SK-N-SH (cell line): ENCODE data around the gene ZMYM5. TPM values are rescaled to one million over a fixed set of nuclear protein-coding genes. Genes with fewer than 3 reads are reported as not detected.
A peak's percentile ranks its signal among the peaks of the same experiment; 100 is the strongest.

Source experiments
- CTCF ChIA-PET: fragments of 300-600, 350-600 bp; formaldehyde crosslinking; extraction: SDS; loops from one replicate; lab custom pipeline; 2021; lab: Yijun Ruan, JAX
- POLR2A ChIA-PET: fragments of 350-600 bp; sonication (Branson Sonifier 250); formaldehyde crosslinking; extraction: SDS; loops from one replicate; lab custom pipeline; 2020; ENCODE audit warnings: antibody characterized with exemption, inconsistent platforms; lab: Yijun Ruan, JAX
- DNase-seq: peaks from one replicate; pipeline ENCODE4 v3.0.0; 2012
- H2AFZ ChIP-seq: fragments of 200-600 bp; sonication (generic); 2 replicates; pipeline ENCODE4 v1.8.1; 2016; ENCODE audit warnings: antibody characterized with exemption, mild to moderate bottlenecking, low read depth
- H3F3A ChIP-seq: fragments of 200-600 bp; sonication (generic); replicated peaks from 2 replicates; pipeline ENCODE3; 2016; ENCODE audit warnings: antibody characterized with exemption, mild to moderate bottlenecking; ENCODE audit not compliant: insufficient read depth
- H3K27ac ChIP-seq, 2 experiments: fragments of 200-500 bp in 1 of 2; fragments of 200-600 bp in 1 of 2; sonication (Bioruptor generic) in 1 of 2; sonication (generic), shearing (Covaris generic) in 1 of 2; 2 replicates each; pipeline versions ENCODE4 v1.5.1 to v1.6.1; 2014 to 2016; ENCODE audit warnings: low read depth in 2 of 2, inconsistent platforms in 1 of 2, low read length in 1 of 2, mild to moderate bottlenecking in 1 of 2, mixed read lengths in 1 of 2
- H3K27me3 ChIP-seq: fragments of 200-600 bp; sonication (generic), shearing (Covaris generic); 2 replicates; pipeline ENCODE4 v1.6.1; 2016; ENCODE audit warnings: mixed run types; ENCODE audit not compliant: insufficient read depth
- H3K36me3 ChIP-seq, 2 experiments: fragments of 200-500 bp in 1 of 2; fragments of 200-600 bp in 1 of 2; sonication (Bioruptor generic) in 1 of 2; sonication (generic) in 1 of 2; replicated peaks in 1 of 2; 2 replicates each; pipeline versions ENCODE3 to v1.5.1; 2014 to 2016; ENCODE audit warnings: low read length in 1 of 2, mild to moderate bottlenecking in 1 of 2; ENCODE audit not compliant: insufficient read depth in 2 of 2, control insufficient read depth in 1 of 2
- H3K4me1 ChIP-seq, 2 experiments: fragments of 200-500 bp in 1 of 2; fragments of 200-600 bp in 1 of 2; sonication (Bioruptor generic) in 1 of 2; sonication (generic), shearing (Covaris generic) in 1 of 2; 2 replicates each; pipeline versions ENCODE4 v1.5.1 to v1.6.1; 2014 to 2016; ENCODE audit warnings: low read depth in 1 of 2, low read length in 1 of 2, mixed run types in 1 of 2; ENCODE audit not compliant: insufficient read depth in 2 of 2, control insufficient read depth in 1 of 2
- H3K4me2 ChIP-seq: fragments of 200-600 bp; sonication (generic), shearing (Covaris generic); 2 replicates; pipeline ENCODE4 v1.6.1; 2017; ENCODE audit warnings: mixed run types
- H3K4me3 ChIP-seq, 2 experiments: fragments of 200-500 bp in 1 of 2; fragments of 200-600 bp in 1 of 2; sonication (Bioruptor generic) in 1 of 2; sonication (generic), shearing (Covaris generic) in 1 of 2; 2 replicates each; pipeline versions ENCODE4 v1.5.1 to v1.8.1; 2014 to 2016; ENCODE audit warnings: low read depth in 2 of 2, inconsistent platforms in 1 of 2, low read length in 1 of 2, mild to moderate bottlenecking in 1 of 2, mixed read lengths in 1 of 2, moderate library complexity in 1 of 2
- H3K79me2 ChIP-seq: fragments of 200-600 bp; sonication (generic); 2 replicates; pipeline ENCODE4 v1.8.1; 2017; ENCODE audit warnings: mild to moderate bottlenecking; ENCODE audit not compliant: insufficient read depth
- H3K9ac ChIP-seq: fragments of 200-600 bp; sonication (generic); 2 replicates; pipeline ENCODE4 v1.6.1; 2017; ENCODE audit warnings: mixed run types
- H3K9me2 ChIP-seq: fragments of 200-600 bp; sonication (generic); 2 replicates; pipeline ENCODE4 v1.6.1; 2017; ENCODE audit warnings: mixed run types
- H3K9me3 ChIP-seq: fragments of 200-600 bp; sonication (generic); 2 replicates; pipeline ENCODE4 v1.6.1; 2017; ENCODE audit warnings: mixed run types, mild to moderate bottlenecking, moderate library complexity
- H4K20me1 ChIP-seq: fragments of 200-600 bp; sonication (generic); 2 replicates; pipeline ENCODE4 v1.6.1; 2017; ENCODE audit warnings: mild to moderate bottlenecking, mixed run types; ENCODE audit not compliant: insufficient read depth
- ELF1 ChIP-seq: IDR thresholded peaks from 2 replicates; pipeline ENCODE4 v1.4.0; 2012
- FOXM1 ChIP-seq: IDR thresholded peaks from 2 replicates; pipeline ENCODE4 v1.4.0; 2012; ENCODE audit warnings: low read depth, mild to moderate bottlenecking
- GATA2 ChIP-seq: sonication (generic); formaldehyde crosslinking; IDR thresholded peaks from 2 replicates; pipeline ENCODE4 v1.5.0; 2020; ENCODE audit warnings: mild to moderate bottlenecking, missing genetic modification reagents
- JUND ChIP-seq: IDR thresholded peaks from 2 replicates; pipeline ENCODE4 v1.4.0; 2012
- NFIC ChIP-seq: IDR thresholded peaks from 2 replicates; pipeline ENCODE4 v1.4.0; 2012; ENCODE audit warnings: borderline replicate concordance
- RCOR1 ChIP-seq: fragments of 150-350 bp; IDR thresholded peaks from 2 replicates; pipeline ENCODE4 v1.6.1; 2017; ENCODE audit warnings: antibody characterized with exemption, low read length
- SMC3 ChIP-seq: IDR thresholded peaks from 2 replicates; pipeline ENCODE4 v1.6.1; 2012; ENCODE audit warnings: low read depth, low read length, improper control_type of control experiment
- TCF12 ChIP-seq: IDR thresholded peaks from 2 replicates; pipeline ENCODE4 v1.4.0; 2012
- WGBS: methylation state at CpG from one replicate; pipeline ENCODE4 v1.1.6; 2017; ENCODE audit warnings: low lambda C conversion rate; 5-methylcytosine and 5-hydroxymethylcytosine counted together
- polyA plus RNA-seq, 3 experiments: library from polyadenylated mRNA; depleted of rRNA; stranded (reverse); fragments of >200 nt; gene quantifications; 2 replicates each; pipeline ENCODE4 v1.2.3, GENCODE V29; 2012
- TF ChIP-seq, protein P1 (sequence below): IDR thresholded peaks from 2 replicates; pipeline ENCODE4 v1.4.0; 2012; ENCODE audit warnings: low read depth, borderline replicate concordance

ZMYM5 gene
- polyA plus RNA-seq, 1 of the 3 experiments (the other 2 are of a cell fraction), result 5.2 TPM

DNA sequence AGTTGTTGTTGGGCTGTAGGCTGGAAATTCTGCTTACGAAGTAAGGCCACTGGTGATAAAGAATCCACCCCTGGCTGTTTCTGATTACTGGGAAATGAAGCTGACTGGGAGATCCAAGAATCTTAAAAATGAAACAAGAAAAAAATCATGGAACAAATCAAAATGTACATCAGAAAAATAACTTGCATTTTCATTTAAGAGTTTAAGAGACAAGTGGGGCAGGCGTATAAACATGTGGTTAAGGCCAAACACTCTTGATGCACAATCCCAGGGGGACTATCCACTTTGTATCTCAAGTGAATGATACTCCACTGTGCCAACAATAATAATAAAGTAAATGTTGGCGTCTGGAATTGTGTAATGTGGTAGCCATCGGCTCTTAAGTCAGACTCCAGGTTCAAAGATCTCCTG lies 24.6 kb downstream of the ZMYM5 start:
- no peak overlapping the region for H3K4me3 ChIP-seq
- H3K79me2 ChIP-seq, result peaks cover 48% of the 10 kb centered on the region
- no peak overlapping the region for H2AFZ ChIP-seq
- H3K9me3 ChIP-seq, result no peaks in the 10 kb centered on the region
- H3K4me1 ChIP-seq, result 0 out of 4 replicates have a peak, but pooled peaks cover 0 to 6% of the 10 kb centered on the region in 2 experiments
- peak overlapping the region in 1 of 2 experiments; percentile 23; a peak in 1 of 4 replicates for H3K27ac ChIP-seq
- no peak overlapping the region for H3K9ac ChIP-seq
- CTCF ChIA-PET, result interaction anchor here (1.0 to 1.9 kb wide), 2 partner anchors 21 to 29 kb away, joined by 3 to 4 read pairs; no protein-coding TSS in a partner anchor
- 68% methylated on average over 4 of the region's 4 CpGs for WGBS
- peaks cover 13% of the 10 kb centered on the region for H3F3A ChIP-seq
- H3K36me3 ChIP-seq, result peaks cover 14 to 58% of the 10 kb centered on the region in 2 experiments
- H3K9me2 ChIP-seq, result no peaks in the 10 kb centered on the region
- POLR2A ChIA-PET, result no interaction called here
- peaks cover 22% of the 10 kb centered on the region for H4K20me1 ChIP-seq
- H3K27me3 ChIP-seq, result no peaks in the 10 kb centered on the region
- DNase-seq, result no peak
- TF ChIP-seq TCF12 (peak; percentile 21; the same call in 1 of the 2 replicates), GATA2 (no peak)
- no peak overlapping the region for H3K4me2 ChIP-seq

DNA sequence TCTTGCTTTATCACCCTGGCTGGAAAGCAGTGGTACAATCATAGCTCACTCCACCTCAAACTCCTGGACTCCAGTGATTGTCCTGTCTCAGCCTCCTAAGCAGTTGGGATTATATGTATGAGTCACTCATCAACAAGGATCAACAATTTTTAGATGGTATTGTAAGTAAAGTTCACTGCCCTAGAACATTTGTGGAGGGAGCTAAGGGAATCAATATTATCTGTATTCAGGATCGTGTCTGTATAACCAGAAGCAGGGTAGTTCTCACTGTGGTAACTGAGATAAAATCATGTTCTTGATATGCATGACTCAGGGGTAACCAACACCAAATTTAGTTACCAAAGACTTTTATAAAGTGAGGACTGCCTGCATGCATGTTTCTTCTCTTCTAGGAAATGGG lies 27.0 kb downstream of the ZMYM5 start:
- POLR2A ChIA-PET, result no interaction called here

DNA sequence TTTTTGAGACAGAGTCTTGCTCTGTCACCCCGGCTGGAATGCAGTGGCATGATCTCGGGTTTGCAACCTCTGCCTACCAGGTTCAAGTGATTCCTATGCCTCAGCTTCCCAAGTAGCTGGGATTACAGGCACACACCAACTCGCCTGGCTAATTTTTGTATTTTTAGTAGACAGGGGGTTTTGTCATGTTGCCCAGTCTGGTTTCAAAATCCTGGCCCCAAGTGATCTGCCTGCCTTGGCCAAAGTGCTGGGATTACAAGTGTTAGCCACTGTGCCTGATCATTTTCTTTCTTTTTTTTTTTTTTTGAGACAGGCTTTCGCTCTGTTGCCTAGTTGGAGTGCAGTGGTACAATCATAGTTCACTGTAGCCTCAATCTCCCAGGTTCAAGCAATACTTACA lies 28.7 kb downstream of the ZMYM5 start:
- H3F3A ChIP-seq, result peaks cover 13% of the 10 kb centered on the region
- H3K27me3 ChIP-seq, result no peaks in the 10 kb centered on the region
- H3K9me3 ChIP-seq, result no peaks in the 10 kb centered on the region
- DNase-seq, result no peak
- H3K9ac ChIP-seq, result no peak overlapping the region
- 0 out of 4 replicates have a peak, but pooled peaks cover 0 to 6% of the 10 kb centered on the region in 2 experiments for H3K4me1 ChIP-seq
- no peak overlapping the region for H3K4me2 ChIP-seq
- peaks cover 11% of the 10 kb centered on the region; the same call in 1 of the 2 replicates for H3K79me2 ChIP-seq
- no peaks in the 10 kb centered on the region for H3K9me2 ChIP-seq
- no peak overlapping the region for H3K27ac ChIP-seq
- peaks cover 10% of the 10 kb centered on the region for H4K20me1 ChIP-seq
- ChIA-PET CTCF (no interaction called here), POLR2A (no interaction called here)
- no peak overlapping the region for H3K4me3 ChIP-seq
- WGBS, result 100% methylated on average over 4 of the region's 4 CpGs
- TF ChIP-seq NFIC (no peak), JUND (no peak), RCOR1 (no peak), FOXM1 (no peak)
- TF ChIP-seq, all 33 proteins: peak for 0
- no peak overlapping the region for H2AFZ ChIP-seq
- H3K36me3 ChIP-seq, result peaks cover 17 to 58% of the 10 kb centered on the region in 2 experiments

More for the DNA sequence above, 27.0 kb downstream of the ZMYM5 start:
- no peaks in the 10 kb centered on the region for H3K9me2 ChIP-seq
- H3K9me3 ChIP-seq, result no peaks in the 10 kb centered on the region
- H3K4me3 ChIP-seq, result no peak overlapping the region
- no peak overlapping the region for H3K4me2 ChIP-seq
- no peak overlapping the region for H3K9ac ChIP-seq
- DNase-seq, result no peak
- no peaks in the 10 kb centered on the region for H3K27me3 ChIP-seq
- H3F3A ChIP-seq, result peaks cover 13% of the 10 kb centered on the region
- TF ChIP-seq SMC3 (no peak), ELF1 (no peak), TCF12 (no peak)
- TF ChIP-seq, protein P1, sequence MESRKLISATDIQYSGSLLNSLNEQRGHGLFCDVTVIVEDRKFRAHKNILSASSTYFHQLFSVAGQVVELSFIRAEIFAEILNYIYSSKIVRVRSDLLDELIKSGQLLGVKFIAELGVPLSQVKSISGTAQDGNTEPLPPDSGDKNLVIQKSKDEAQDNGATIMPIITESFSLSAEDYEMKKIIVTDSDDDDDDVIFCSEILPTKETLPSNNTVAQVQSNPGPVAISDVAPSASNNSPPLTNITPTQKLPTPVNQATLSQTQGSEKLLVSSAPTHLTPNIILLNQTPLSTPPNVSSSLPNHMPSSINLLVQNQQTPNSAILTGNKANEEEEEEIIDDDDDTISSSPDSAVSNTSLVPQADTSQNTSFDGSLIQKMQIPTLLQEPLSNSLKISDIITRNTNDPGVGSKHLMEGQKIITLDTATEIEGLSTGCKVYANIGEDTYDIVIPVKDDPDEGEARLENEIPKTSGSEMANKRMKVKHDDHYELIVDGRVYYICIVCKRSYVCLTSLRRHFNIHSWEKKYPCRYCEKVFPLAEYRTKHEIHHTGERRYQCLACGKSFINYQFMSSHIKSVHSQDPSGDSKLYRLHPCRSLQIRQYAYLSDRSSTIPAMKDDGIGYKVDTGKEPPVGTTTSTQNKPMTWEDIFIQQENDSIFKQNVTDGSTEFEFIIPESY, result no peak
- no peak overlapping the region for H3K27ac ChIP-seq
- peaks cover 17% of the 10 kb centered on the region for H4K20me1 ChIP-seq
- CTCF ChIA-PET, result interaction anchor here (1.0 kb wide), 1 partner anchor 9 kb away, joined by 3 read pairs; no protein-coding TSS in a partner anchor
- 77% methylated on average over 1 of the region's 1 CpG for WGBS
- H3K4me1 ChIP-seq, result 0 out of 4 replicates have a peak, but pooled peaks cover 0 to 6% of the 10 kb centered on the region in 2 experiments
- H3K36me3 ChIP-seq, result peaks cover 20 to 61% of the 10 kb centered on the region in 2 experiments
- H3K79me2 ChIP-seq, result peaks cover 24% of the 10 kb centered on the region; the same call in 1 of the 2 replicates
- H2AFZ ChIP-seq, result no peak overlapping the region
